GM19452 (cell line): ENCODE data around the gene VTA1.
"Not testable (repeated sequence)": the region's sequence is repeated elsewhere in the genome, so short reads cannot be mapped to it uniquely, and the experiment has no call there.

Source experiments
- ATAC-seq: cut with Tn5 transposase; IDR thresholded peaks from one replicate; pipeline ENCODE4 v1.9.1; 2021; ENCODE audit not compliant: unreplicated experiment

The VTA1 gene

GRCh38 chr6:142167486-142167885, 20.4 kb downstream of the VTA1 start:
- ATAC-seq = no peak

GRCh38 chr6:142171351-142171750, 24.3 kb downstream of the VTA1 start:
- ATAC-seq = no peak

DNA sequence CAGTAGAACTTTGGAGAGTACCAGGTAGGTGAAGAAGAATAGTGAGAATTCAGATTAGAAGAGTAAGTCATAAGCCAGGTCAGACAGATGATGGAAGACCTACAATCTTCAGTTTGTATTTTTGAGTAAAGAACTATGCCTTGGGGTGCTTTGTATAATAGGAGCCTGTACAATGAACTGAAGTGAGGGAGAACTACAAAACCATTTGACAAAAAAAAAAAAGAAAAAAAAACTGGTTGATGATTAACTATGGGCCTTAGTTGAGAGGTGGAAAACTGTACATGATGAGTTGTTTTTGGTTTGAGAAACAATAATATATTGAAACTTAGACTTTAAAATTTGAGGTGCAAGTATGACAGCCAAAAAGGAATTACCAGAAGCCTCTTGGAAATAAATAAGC, 25.7 kb downstream of the VTA1 start:
- no peak for ATAC-seq

- ATAC-seq = no peak
These were observed 26.9 kb downstream of the VTA1 start for GRCh38 chr6:142173980-142174379.

- no peak for ATAC-seq
These were observed 27.6 kb downstream of the VTA1 start for GRCh38 chr6:142174703-142175102.

GRCh38 chr6:142178129-142178528, 31.1 kb downstream of the VTA1 start:
- ATAC-seq = no peak

GRCh38 chr6:142182004-142182403, 34.9 kb downstream of the VTA1 start:
- ATAC-seq = no peak

DNA sequence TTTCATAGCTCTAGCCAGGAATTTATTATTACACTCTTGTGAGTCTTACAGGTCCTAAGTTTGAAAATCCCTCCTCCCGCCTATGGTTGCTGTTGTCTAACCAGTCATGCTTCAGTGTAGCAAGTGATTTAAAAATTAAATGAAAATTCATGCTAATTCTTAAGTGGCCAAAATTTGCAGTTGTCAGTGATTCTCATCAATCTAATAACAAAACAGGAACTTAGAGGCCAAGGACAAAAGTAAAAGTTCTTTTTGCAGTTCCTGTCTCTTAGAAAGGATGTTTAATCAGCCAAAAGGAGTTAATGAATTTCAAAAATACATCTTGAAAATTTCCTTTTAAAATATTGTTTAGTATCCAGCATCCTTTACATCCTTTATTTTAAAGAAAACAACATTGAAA, 36.3 kb downstream of the VTA1 start:
- ATAC-seq = no peak

DNA sequence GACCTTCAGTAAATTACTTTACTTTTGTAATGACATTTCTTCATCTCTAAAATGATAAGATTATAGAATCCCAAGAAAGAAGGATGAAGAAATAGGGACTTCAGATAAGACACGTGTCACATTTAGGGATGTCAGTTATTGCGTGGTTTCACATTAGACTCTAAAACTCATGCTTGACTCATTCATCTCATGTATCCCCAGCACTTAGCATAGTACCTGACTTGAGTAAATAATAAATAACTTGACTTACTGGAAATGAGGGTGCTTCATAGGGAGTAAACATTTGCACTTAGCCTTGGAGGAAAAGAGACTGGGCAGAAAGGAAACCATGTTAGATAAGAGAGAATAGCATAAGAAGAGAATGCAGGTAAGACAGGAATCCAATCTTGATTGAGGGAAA, 37.2 kb downstream of the VTA1 start:
- no peak for ATAC-seq

DNA sequence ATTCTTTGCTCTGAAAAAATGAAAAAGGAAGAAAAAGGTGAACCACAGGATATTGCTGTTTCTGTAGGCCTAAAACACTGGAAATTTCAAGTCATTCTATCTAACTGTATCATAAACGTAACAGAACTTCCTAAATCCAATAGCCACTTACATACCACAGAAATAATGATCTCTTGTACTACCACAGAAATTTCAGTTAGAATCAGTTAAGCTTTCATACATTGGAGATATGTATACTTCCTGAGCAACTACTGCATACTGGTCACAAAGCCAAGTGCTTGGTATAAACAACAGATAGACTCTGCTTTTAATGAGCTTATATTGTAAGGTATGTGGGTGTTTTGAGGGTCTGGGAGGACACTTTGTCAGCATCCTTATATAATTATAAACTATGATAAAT, 38.6 kb downstream of the VTA1 start:
- ATAC-seq = no peak

GRCh38 chr6:142187209-142187608, 40.1 kb downstream of the VTA1 start:
- no peak for ATAC-seq

DNA sequence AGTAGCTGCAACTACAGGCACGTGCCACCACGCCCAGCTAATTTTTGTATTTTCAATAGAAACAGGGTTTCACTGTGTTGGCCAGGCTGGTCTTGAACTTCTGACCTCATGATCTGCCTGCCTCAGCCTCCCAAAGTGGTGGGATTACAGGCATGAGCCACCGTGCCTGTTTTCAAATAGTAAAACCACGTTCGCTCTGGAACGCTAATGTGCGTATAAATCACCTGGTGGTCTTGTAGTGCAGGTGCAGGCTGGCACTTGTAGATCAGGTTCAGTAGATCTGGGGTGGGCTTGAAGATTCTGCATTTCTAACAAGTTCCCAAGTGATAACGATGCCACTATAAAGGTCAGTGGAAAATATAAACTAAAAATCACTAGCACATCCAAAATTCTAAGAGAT, 41.3 kb downstream of the VTA1 start:
- not testable (repeated sequence) for ATAC-seq

DNA sequence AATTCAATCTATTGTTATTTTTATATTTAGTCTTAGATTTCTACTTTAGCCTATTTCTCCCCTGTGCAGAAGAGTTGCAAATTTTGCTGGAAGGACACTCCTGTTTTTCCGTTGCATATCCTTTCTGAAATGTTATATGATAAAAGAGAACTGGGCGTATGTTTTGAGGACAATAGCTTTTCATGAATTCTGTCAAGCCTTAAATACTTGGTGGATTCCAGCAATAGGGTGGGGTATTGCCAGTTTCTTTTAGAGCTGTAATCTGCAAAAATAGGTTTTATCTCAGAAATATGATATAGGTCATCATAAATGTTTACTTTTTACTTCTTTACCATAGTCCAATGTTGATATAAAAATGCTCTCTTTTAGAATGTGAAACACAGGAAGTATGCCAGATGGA, 42.0 kb downstream of the VTA1 start:
- no peak for ATAC-seq

DNA sequence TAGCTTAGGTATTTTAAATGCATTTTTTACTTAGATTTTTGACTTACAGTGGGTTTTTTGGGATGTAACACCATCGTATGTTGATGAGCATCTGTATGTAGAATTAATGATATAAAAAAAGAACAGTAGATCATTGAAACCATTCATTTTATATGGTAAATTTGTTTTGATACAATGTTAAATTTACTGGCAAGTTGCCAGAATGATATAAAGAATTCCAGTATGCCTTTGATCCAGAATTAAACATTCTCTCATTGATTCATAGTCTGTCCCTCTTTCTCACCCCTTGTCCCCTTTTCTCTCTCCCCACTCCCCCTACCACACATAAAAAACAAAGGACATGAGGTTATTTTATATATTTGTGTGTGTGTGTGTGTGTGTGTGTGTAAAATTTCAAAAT, 45.3 kb downstream of the VTA1 start:
- no peak for ATAC-seq

DNA sequence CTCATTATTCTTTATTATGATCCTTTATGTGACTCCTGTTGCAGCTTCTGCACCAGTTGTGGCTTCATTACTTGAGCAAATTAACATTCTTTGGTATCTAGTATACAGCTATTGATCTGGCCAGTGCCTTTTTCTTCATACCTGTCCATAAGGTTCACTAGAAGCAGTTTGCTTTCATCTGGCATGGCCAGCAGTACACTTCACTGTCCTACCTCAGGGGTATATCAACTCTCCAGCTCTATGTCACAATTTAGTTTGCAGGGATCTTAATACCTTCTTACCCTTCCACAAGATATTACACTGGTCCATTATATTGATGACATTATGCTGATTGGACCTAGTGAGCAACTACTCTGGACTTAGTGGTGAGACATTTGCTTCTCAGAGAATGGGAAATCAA, 46.6 kb downstream of the VTA1 start:
- no peak for ATAC-seq

DNA sequence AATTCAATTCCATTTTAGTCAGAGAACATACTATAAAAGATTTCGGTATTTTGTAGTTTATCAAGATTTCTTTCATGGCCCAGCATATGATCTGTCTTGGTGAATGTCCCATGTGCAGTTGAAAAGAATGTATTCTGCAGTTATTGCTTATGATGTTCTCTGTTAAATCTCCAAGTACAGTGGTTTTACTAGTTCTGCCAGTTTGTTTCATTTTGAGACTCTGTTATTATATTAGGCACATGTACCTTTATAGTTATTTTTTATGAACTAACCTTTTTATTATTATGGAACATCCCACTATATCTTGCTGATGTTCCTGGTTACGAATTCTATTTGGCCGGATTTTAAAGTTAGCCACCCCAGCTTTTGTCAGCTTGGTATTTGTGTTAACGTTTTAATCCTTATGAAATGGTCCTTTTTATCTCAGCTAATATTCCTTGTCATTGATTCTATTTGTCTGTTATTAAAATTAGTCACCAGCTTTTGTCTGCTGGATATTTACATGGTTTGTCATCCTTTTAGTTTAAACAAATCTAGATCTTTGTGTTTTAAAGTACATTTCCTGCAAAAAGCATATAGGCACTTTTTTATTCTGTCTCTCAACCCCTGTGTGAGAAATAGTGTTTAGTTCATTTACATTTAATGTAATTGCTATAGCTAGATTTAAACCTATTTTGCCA, 48.9 kb downstream of the VTA1 start:
- no peak for ATAC-seq

DNA sequence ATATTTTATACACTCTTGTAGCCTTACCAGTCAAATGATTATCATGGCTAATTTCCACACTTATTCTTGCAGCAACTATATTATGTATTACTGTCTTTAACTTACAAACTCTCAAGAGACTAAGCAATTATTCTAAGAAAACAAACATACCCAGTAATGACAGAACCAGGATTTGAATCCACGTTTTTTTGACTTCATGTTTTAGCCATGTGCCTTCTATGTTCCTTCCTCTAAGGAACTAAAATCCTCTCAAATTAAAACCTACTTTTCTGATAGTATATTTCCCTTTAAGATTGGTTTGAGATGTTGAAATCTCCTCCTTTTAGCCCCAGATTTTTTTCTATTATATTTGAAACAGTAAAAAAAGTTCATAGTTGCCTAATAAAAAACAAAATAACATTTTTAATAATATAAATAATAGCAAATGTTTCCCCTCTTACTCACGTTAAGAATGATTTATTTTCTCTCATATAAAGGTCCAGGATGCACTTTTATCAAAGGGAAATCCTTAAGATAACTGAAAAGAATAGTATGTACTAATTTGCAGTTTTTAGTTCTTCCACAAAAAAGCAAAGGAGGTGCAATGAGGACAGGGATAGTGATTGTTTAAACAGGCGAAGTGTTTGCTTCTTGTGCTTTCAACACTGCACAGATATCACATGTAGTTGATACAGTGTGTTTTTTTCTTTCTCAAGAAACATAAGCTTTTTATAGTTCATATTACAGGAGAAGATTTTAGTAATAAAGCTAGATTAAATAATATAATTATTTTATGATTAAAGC, 54.0 kb downstream of the VTA1 start:
- no peak for ATAC-seq

DNA sequence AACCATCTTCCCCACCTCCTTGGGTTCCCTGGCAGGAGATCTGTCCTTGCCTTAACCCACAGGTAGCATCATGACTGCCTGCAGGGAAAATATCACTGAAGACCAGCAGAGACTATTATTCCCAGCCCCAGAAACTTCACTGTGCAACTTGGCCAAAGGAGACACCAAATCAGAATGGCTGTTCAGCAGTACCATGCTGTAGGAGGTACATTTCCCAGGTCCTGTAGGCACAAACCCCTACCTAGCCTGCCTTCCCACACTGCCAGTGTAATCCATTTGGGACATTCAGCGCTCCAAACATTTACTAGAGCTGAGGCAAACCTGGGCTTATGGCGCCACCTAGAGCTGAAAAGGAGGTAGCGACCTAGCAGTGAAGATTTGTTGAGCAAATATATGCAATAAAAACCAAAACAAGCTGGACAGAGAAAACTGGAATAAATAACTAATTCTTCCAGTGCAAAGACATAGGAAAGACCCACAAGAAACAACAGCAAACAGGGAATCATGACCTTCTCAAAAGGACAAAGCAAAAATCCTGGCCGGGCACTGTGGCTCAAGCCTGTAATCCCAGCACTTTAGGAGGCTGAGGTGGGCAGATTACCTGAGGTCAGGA, 60.3 kb downstream of the VTA1 start:
- ATAC-seq = peak; percentile 80

DNA sequence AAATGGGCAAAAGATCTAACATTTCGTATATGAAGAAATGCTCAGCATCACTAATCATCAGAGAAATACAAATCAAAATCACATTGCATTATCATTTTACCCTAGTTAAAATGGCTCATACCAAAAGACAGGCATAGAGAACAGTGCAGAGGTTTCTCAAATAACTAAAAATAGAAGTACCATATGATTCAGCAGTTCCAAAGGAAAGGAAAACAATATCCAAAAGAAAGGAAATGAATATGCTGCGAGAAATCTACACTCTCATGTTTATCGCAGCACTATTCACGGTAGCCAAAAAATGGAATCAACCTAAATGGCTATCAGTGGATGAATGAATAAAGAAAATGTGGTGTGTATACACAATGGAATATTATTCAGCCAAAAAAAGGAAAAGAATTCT, 63.5 kb downstream of the VTA1 start:
- no peak for ATAC-seq

GRCh38 chr6:142213402-142213801, 66.3 kb downstream of the VTA1 start:
- no peak for ATAC-seq

DNA sequence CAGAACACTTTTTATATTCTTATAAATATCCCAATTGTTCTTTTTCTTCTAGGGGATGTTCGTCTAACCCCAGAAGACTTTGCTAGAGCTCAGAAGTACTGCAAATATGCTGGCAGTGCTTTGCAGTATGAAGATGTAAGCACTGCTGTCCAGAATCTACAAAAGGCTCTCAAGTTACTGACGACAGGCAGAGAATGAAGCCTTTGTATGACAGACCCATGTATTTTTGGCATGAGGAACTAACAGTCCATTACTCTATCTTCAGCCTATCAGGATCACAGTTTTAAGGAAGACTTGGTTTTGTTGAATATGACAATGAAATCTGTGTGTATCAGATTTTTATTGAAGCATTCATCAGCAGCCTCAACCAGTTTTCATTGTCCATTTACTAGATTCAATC, 71.4 kb downstream of the VTA1 start:
- ATAC-seq = no peak

GRCh38 chr6:142222022-142222421, 75.0 kb downstream of the VTA1 start:
- no peak for ATAC-seq
